Adipocyte (in vitro differentiated cells): ENCODE data around the gene BABAM1.
A peak's percentile ranks its signal among the peaks of the same experiment; 100 is the strongest.

Experiments used
- DNase-seq: peaks from one replicate; pipeline ENCODE4 v3.0.0-alpha.2; 2015; ENCODE audit warnings: low read depth
- H3K27me3 ChIP-seq: replicated peaks from 2 replicates; pipeline ENCODE4 v1.7.0; 2013; ENCODE audit warnings: mild to moderate bottlenecking, low read length, moderate library complexity; ENCODE audit not compliant: control insufficient read depth, insufficient read depth
- H3K36me3 ChIP-seq: 2 replicates; pipeline ENCODE4 v1.7.0; 2013; ENCODE audit warnings: low read length, mild to moderate bottlenecking, moderate library complexity; ENCODE audit not compliant: control insufficient read depth, insufficient read depth, severe bottlenecking
- H3K4me1 ChIP-seq: 2 replicates; pipeline ENCODE4 v1.7.0; 2013; ENCODE audit warnings: mild to moderate bottlenecking, low read length, moderate library complexity; ENCODE audit not compliant: control insufficient read depth, insufficient read depth
- H3K4me3 ChIP-seq: 2 replicates; pipeline ENCODE4 v1.7.0; 2013; ENCODE audit warnings: mild to moderate bottlenecking, low read length, moderate library complexity
- H3K9ac ChIP-seq: 2 replicates; pipeline ENCODE4 v1.7.0; 2013; ENCODE audit warnings: mild to moderate bottlenecking, low read length, moderate library complexity
- H3K9me3 ChIP-seq: 2 replicates; pipeline ENCODE4 v1.7.0; 2013; ENCODE audit warnings: mild to moderate bottlenecking, low read length, moderate library complexity; ENCODE audit not compliant: control insufficient read depth

Gene BABAM1

DNA sequence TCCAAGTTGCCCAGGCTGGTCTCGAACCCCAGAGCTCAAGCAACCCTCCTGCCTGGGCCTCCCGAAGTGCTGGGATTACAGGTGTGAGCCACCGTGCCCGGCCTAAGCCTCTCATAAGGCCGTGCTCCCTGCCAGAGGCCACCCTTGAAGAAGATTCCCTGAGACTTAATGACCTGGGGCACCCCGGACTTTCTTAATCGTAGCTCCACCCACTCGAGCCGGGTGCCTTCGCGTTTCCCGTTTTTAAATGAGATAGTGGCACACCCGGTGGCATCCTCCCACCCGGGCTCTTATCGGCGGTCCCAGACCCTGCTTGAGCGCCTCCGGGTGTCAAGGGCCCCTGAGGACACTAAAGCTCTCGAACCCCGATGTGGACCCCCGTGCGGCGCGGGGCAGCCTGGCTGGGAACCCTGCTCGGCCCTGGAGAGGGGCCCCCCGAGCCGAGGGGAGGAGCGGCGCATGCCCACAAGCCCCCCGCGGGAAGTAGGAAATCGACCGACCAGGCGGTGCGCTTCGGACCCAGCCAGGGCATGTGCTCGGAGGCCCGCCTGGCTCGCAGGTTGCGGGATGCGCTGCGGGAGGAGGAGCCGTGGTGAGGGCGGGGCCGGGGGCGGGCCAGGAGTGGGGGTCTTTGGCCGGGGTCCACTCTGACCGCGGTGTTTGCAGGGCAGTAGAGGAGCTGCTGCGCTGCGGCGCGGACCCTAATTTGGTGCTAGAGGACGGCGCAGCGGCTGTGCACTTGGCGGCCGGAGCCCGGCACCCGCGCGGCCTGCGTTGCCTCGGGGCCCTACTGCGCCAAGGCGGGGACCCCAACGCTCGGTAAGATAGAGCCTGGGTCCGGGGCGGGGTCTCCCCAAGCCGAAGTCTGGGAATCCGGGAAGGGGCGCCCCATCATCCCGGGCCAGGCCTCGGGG lies 14.4 kb downstream of the BABAM1 start, which contains the start of gene ANKLE1:
Gene ANKLE1, plus strand, starts transcription at position 511 of the 914 bp plus-strand sequence. Its CDS starts 20 bp downstream, at position 531.
- Histone ChIP-seq H3K9ac (peak within 1 kb of the TSS; percentile 38), H3K27me3 (no peaks in the 10 kb centered on the region), H3K4me1 (peaks cover 3% of the 10 kb centered on the region), H3K4me3 (peak within 1 kb of the TSS; percentile 41), H3K36me3 (peaks cover 11% of the 10 kb centered on the region), H3K9me3 (no peaks in the 10 kb centered on the region)
- DNase-seq, result peak; percentile 28

DNA sequence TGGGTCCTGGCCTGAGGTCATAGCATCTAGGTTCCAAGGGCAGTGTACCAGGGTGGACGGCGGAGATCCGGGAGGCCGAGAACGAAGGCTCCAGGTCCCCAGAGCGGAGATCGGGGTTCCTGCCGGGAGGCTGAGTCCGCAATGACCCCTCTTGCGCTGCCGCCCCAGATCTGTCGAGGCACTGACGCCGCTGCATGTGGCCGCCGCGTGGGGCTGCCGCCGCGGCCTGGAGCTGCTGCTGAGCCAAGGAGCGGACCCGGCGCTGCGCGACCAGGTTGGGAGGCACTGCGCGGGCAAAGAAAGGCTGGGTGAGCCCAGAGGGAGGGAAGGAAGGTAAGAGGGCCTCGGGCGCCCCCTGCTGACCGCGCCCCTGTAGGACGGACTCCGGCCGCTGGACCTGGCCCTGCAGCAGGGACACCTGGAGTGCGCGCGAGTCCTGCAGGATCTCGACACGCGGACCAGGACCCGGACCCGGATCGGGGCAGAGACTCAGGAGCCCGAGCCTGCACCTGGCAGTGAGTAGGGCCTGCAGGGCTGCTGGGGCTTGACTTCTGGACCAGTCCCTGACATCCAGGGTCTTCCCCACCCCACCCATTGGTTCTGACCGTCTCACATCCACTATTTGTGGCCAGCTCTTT lies 15.4 kb downstream of the BABAM1 start:
- Histone ChIP-seq H3K9ac (peak overlapping the region; percentile 4), H3K4me3 (peak overlapping the region; percentile 41), H3K27me3 (no peaks in the 10 kb centered on the region), H3K36me3 (peaks cover 2% of the 10 kb centered on the region), H3K4me1 (peaks cover 3% of the 10 kb centered on the region), H3K9me3 (no peaks in the 10 kb centered on the region)
- DNase-seq, result peak; percentile 92

DNA sequence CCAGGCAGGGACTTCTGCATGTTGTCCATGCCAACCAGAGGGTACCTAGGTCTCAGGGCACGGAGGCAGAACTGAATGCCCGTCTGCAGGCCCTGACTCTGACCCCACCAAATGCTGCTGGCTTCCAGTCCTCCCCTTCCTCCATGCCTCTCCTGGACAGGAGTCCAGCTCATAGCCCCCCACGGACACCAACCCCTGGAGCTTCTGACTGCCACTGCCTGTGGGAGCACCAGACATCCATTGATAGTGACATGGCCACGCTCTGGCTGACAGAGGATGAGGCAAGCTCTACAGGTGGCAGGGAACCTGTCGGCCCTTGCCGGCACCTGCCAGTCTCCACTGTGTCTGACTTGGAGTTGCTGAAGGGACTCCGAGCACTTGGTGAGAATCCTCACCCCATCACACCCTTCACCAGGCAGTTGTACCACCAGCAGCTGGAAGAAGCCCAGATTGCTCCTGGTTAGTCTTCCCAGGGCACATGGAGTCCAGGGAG lies 16.3 kb downstream of the BABAM1 start:
- no peak for DNase-seq
- Histone ChIP-seq H3K9ac (no peak overlapping the region), H3K27me3 (no peaks in the 10 kb centered on the region), H3K4me1 (peaks cover 3% of the 10 kb centered on the region), H3K4me3 (no peak overlapping the region), H3K9me3 (no peaks in the 10 kb centered on the region), H3K36me3 (no peaks in the 10 kb centered on the region)

DNA sequence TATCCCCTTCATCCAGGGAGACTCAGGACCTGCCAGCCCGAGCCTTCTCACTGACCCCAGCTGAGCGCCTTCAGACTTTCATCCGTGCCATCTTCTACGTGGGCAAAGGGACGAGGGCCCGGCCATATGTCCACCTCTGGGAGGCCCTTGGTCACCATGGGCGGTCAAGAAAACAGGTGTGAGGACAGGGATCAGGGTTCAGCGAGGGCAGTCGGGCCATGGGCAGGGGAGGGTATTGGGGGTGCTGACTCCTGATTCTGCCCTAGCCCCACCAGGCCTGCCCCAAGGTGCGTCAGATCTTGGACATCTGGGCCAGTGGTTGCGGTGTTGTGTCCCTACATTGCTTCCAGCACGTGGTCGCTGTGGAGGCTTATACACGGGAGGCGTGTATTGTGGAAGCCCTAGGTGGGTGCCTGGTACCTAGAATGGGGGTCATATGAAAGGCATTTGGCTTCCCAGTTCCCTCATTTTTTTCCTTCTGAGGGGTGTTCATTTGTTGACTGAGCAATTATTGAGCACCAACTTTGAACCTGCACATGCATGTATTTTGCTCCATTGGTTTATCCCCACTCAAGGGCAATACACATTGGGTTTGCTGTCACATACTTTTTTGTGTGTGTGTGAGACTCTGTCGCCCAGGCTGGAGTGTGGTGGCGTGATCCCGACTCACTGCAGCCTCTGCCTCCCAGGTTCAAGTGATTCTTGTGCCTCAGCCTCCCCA lies 18.3 kb downstream of the BABAM1 start:
- no peaks in the 10 kb centered on the region for H3K9me3 ChIP-seq
- no peak for DNase-seq
- no peak overlapping the region for H3K9ac ChIP-seq
- no peaks in the 10 kb centered on the region for H3K36me3 ChIP-seq
- no peaks in the 10 kb centered on the region for H3K27me3 ChIP-seq
- no peak overlapping the region for H3K4me3 ChIP-seq
- peaks cover 3% of the 10 kb centered on the region for H3K4me1 ChIP-seq

DNA sequence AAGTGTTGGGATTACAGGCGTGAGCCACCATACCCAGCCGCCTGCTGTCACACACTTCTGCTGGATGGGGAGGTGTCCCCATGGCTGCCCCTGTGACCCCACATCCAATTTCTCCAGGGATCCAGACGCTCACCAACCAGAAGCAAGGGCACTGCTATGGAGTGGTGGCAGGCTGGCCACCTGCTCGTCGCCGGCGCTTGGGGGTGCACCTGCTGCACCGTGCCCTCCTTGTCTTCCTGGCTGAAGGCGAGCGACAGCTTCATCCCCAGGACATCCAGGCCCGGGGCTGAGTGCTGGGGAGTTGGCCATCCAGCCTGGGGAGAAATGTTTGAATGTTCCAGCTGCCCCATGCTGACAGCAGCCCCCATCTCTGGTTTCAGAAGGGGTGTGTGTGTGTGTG lies 19.0 kb downstream of the BABAM1 start:
- no peak for DNase-seq
- no peaks in the 10 kb centered on the region for H3K36me3 ChIP-seq
- H3K27me3 ChIP-seq, result no peaks in the 10 kb centered on the region
- peaks cover 3% of the 10 kb centered on the region for H3K4me1 ChIP-seq
- no peak overlapping the region for H3K4me3 ChIP-seq
- no peaks in the 10 kb centered on the region for H3K9me3 ChIP-seq
- no peak overlapping the region for H3K9ac ChIP-seq

DNA sequence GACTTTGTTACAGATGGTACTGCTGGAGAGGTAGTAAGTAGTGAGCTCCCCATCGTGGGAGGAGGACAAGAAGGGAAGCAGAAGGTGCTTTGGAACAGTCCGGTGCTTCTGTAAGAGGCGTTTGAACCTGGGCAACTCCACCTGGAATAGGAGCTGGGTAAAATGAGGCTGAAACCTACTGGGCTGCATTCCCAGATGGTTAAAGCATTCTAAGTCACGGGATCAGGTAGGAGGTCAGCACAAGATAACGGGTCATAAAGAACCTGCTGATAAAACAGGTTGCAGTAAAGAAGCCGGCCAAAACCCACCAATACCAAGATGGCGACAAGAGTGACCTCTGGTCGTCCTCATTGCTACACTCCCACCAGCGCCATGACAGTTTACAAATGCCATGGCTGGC lies 19.5 kb downstream of the BABAM1 start:
- H3K9me3 ChIP-seq, result no peaks in the 10 kb centered on the region
- no peak for DNase-seq
- no peaks in the 10 kb centered on the region for H3K36me3 ChIP-seq
- no peak overlapping the region for H3K9ac ChIP-seq
- H3K27me3 ChIP-seq, result no peaks in the 10 kb centered on the region
- no peak overlapping the region for H3K4me3 ChIP-seq
- H3K4me1 ChIP-seq, result peaks cover 3% of the 10 kb centered on the region

DNA sequence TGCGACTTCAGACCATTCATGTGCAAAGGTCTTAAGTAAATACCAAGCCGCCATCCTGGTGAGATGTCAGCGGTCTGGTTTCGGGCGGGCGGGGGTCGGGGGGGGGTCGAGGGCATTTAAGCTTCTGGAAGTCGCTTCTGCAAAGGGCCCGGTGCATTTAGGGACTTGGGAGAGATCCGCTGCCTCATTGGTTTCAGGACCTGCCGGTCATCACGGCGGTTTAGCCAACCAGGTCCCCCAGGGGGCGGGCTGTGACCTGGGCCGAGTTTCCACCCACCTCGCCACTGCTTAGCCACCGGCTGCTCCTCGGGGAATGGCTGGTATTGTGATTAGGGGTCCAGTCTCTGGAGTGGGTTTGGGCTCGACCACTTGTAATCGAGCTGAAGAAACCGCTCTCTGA lies 22.2 kb downstream of the BABAM1 start:
- DNase-seq, result peak; percentile 51
- Histone ChIP-seq H3K4me3 (no peak overlapping the region), H3K9ac (no peak overlapping the region), H3K27me3 (no peaks in the 10 kb centered on the region), H3K36me3 (no peaks in the 10 kb centered on the region), H3K4me1 (peaks cover 5% of the 10 kb centered on the region), H3K9me3 (no peaks in the 10 kb centered on the region)

DNA sequence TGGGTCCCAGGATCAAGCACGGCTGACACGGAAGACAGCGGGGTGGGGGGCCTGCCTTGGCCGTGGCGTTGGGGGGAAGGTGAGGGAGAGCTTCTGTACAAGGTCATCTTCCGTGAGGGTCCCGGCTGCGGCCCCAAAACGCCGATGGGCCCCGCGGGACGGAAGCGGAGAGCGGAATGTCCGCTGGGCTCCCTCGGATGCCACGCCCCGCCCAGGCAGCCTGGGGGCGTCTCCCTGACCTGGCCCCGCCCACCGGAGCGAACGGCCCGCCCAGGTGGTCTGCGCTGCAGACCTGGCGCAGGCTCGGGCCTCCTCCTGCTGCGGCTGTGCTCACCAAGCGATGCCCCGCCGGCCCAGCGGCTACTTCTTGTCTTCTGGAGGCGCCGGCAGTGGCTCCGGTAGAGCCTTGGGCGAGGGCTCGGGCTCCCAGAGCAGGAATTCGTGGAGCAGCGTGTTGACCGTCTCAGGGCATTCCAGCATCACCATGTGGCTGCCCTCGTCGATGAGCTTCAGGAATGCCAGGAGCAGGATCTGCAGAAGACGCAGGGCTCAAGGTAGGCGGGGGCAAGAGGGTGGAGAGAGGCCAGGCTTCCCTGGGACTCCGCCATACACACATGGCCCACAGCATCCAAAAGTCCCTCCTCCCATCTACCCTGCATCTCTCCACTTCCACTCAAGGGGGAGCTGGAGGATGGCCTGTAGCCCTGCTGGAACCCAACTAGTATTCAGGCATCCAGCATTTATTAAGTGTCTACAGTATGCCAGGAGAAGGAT lies 25.2 kb downstream of the BABAM1 start:
- no peaks in the 10 kb centered on the region for H3K27me3 ChIP-seq
- H3K4me3 ChIP-seq, result peak overlapping the region; percentile 82
- H3K4me1 ChIP-seq, result peaks cover 5% of the 10 kb centered on the region
- no peaks in the 10 kb centered on the region for H3K9me3 ChIP-seq
- H3K9ac ChIP-seq, result peak overlapping the region; percentile 79
- no peaks in the 10 kb centered on the region for H3K36me3 ChIP-seq
- DNase-seq, result peak; percentile 93

DNA sequence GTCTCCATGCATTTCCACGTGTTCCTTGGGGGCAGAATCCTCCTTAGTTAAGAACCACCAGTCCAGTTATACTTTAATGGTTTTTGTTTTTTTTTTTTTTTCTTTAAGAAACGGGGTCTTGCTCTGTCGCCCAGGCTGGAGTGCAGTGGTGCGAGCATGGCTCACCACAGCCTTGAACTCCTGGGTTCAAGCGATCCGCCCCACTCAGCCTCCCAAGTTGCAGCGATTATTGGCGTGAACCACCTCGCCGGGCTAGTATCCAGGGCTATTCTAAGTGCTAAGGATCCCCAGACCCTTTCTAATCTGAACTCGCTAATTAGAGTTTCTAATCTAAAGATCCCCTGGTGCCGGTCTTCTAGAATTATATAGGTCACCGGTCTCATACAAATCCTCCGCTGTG lies 26.4 kb downstream of the BABAM1 start:
- H3K9me3 ChIP-seq, result no peaks in the 10 kb centered on the region
- H3K4me3 ChIP-seq, result no peak overlapping the region

DNA sequence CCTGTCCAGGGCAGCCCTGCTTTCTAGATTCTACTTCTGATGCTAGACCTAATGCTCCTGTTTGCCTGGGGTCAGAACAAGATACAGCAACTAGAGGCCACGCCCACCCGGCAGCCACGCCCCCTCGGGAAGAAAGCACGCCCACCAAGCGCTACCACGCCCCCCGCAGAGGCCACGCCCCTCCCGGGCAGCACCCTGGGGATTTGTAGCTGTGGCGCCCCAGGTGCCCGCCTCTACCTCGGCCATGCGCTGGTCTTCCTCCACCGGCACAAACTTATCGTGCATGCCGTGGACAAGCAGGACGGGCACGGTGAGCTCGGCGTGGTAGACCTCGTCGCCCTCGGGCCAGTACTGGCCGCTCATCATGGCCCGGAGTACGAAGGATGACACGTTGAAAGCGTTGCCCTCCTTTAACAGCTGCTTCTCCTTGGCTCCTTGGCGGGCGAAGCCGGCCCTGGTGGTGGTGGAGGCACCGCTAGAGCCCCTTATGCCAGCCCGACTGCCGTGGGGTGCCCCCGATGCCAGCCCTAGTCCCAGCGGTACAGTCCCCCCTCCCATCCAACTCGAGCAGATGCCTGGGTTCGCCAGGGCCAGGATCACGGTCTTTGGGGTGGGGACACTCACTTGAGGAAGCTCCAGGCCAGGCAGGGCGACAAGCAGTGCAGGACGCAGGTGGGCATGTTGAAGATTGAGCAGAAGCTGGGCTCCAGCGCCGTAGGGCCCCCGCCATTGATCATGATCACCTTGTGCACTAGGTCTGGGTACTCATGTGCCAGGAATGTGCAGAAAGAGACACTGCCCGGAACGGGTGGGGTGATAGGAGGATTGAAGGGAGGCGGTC lies 27.0 kb downstream of the BABAM1 start:
- no peaks in the 10 kb centered on the region for H3K36me3 ChIP-seq
- peaks cover 5% of the 10 kb centered on the region for H3K4me1 ChIP-seq
- DNase-seq, result peak; percentile 47
- no peaks in the 10 kb centered on the region for H3K27me3 ChIP-seq
- H3K9ac ChIP-seq, result no peak overlapping the region
- H3K9me3 ChIP-seq, result no peaks in the 10 kb centered on the region
- no peak overlapping the region for H3K4me3 ChIP-seq

More for the DNA sequence above, 26.4 kb downstream of the BABAM1 start:
- no peaks in the 10 kb centered on the region for H3K36me3 ChIP-seq
- DNase-seq, result no peak
- peaks cover 5% of the 10 kb centered on the region for H3K4me1 ChIP-seq
- no peak overlapping the region for H3K9ac ChIP-seq
- no peaks in the 10 kb centered on the region for H3K27me3 ChIP-seq
